Keratinocyte (primary cell): Measurements from ENCODE around the gene S100Z.

Source experiments
- EZH2 ChIP-seq: IDR thresholded peaks from one replicate; pipeline ENCODE4 v1.6.1; 2012; ENCODE audit warnings: inconsistent platforms, mild to moderate bottlenecking, low read length, moderate library complexity
- TF ChIP-seq, protein P1 (sequence below), 3 experiments: IDR thresholded peaks in 1 of 3; conservative IDR thresholded peaks in 1 of 3; optimal IDR thresholded peaks in 1 of 3; 2 replicates in 2 of 3; 3 replicates in 1 of 3; pipeline versions ENCODE3 to v1.5.1; 2011; ENCODE audit warnings: low read length in 3 of 3, mild to moderate bottlenecking in 3 of 3, moderate library complexity in 2 of 3, control low read depth in 1 of 3, inconsistent platforms in 1 of 3; ENCODE audit not compliant: insufficient read depth in 2 of 3; ENCODE audit errors: extremely low read depth in 1 of 3

DNA sequence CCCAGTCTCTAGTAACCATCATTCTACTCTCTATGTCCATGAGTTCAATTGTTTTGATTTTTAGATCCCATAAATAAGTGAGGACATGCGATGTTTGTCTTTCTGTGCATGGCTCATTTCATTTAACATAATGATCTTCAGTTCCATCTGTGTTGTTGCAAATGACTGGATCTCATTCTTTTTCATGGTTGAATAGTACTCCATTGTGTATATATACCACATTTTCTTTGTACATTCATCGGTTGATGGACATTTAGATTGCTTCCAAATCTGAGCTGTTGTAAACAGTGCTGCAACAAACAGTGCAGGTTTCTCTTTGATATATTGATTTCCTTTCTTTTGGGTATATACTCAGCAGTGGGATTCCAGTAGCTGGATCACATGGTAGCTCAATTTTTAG, 46.4 kb downstream of the S100Z start:
- TF ChIP-seq, protein P1, sequence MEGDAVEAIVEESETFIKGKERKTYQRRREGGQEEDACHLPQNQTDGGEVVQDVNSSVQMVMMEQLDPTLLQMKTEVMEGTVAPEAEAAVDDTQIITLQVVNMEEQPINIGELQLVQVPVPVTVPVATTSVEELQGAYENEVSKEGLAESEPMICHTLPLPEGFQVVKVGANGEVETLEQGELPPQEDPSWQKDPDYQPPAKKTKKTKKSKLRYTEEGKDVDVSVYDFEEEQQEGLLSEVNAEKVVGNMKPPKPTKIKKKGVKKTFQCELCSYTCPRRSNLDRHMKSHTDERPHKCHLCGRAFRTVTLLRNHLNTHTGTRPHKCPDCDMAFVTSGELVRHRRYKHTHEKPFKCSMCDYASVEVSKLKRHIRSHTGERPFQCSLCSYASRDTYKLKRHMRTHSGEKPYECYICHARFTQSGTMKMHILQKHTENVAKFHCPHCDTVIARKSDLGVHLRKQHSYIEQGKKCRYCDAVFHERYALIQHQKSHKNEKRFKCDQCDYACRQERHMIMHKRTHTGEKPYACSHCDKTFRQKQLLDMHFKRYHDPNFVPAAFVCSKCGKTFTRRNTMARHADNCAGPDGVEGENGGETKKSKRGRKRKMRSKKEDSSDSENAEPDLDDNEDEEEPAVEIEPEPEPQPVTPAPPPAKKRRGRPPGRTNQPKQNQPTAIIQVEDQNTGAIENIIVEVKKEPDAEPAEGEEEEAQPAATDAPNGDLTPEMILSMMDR (optimal IDR thresholded peaks at IDR 0.05 in 1 of 3, IDR thresholded peaks at IDR 0.05 in 1 of 3, conservative IDR thresholded peaks at IDR 0.05 in 1 of 3; ENCODE audit: extremely low read depth in 1 of 3, insufficient read depth in 2 of 3, low read length in 3 of 3) = no peak
- TF ChIP-seq EZH2 = no peak
